Glutamatergic neuron (in vitro differentiated cells): Measurements from ENCODE around the gene MAPKBP1. TPM values are rescaled to one million over a fixed set of nuclear protein-coding genes. Genes with fewer than 3 reads are reported as not detected.

Source experiments
- DNase-seq: peaks from one replicate; pipeline ENCODE4 v3.0.0; 2022
- H3K27ac Mint-ChIP-seq: one replicate; pipeline ENCODE4 v1.8.0; 2020; ENCODE audit warnings: mild to moderate bottlenecking, mixed read lengths, inconsistent platforms; ENCODE audit not compliant: unreplicated experiment
- H3K27me3 Mint-ChIP-seq: one replicate; pipeline ENCODE4 v1.8.0; 2020; ENCODE audit warnings: mild to moderate bottlenecking, moderate library complexity, mixed read lengths, inconsistent platforms; ENCODE audit not compliant: unreplicated experiment
- H3K36me3 Mint-ChIP-seq: one replicate; pipeline ENCODE4 v1.8.0; 2020; ENCODE audit warnings: mild to moderate bottlenecking, mixed read lengths, inconsistent platforms; ENCODE audit not compliant: unreplicated experiment
- H3K4me1 Mint-ChIP-seq: one replicate; pipeline ENCODE4 v1.8.0; 2020; ENCODE audit warnings: mild to moderate bottlenecking, low read depth, mixed read lengths, inconsistent platforms; ENCODE audit not compliant: unreplicated experiment
- H3K4me3 Mint-ChIP-seq: one replicate; pipeline ENCODE4 v1.8.0; 2020; ENCODE audit warnings: mild to moderate bottlenecking, mixed read lengths, inconsistent platforms; ENCODE audit not compliant: unreplicated experiment
- H3K9me3 Mint-ChIP-seq: one replicate; pipeline ENCODE4 v1.8.0; 2020; ENCODE audit warnings: mild to moderate bottlenecking, moderate library complexity, mixed read lengths, inconsistent platforms; ENCODE audit not compliant: unreplicated experiment
- CTCF ChIP-seq: fragments of 200-600 bp; sonication (generic); IDR thresholded peaks from one replicate; pipeline ENCODE4 v1.5.0; 2021; ENCODE audit not compliant: partially characterized antibody, unreplicated experiment
- total RNA-seq: library from RNA; stranded (reverse); fragmentation: NEBNext Ultra II Directional; extraction: Animal tissue kit (Norgen Biotek cat#: 25700); gene quantifications from one replicate; pipeline ENCODE4 v1.2.1, GENCODE V29; 2021; ENCODE audit not compliant: unreplicated experiment

Gene MAPKBP1
- total RNA-seq, 1 donor from 2014 or later = 45.7 TPM

- H3K4me1 Mint-ChIP-seq = peaks cover 2% of the 10 kb centered on the region
- peaks cover 8% of the 10 kb centered on the region for H3K27me3 Mint-ChIP-seq
- H3K4me3 Mint-ChIP-seq = no peak overlapping the region
- no peak for DNase-seq
- H3K36me3 Mint-ChIP-seq = no peaks in the 10 kb centered on the region
- H3K9me3 Mint-ChIP-seq = peaks cover 7% of the 10 kb centered on the region
- H3K27ac Mint-ChIP-seq = no peak overlapping the region
- TF ChIP-seq CTCF = no peak
These were observed 48.2 kb downstream of the MAPKBP1 start for GRCh38 chr15:41822471-41822870.

- peaks cover 4% of the 10 kb centered on the region for H3K9me3 Mint-ChIP-seq
- no peak for DNase-seq
- peaks cover 8% of the 10 kb centered on the region for H3K27me3 Mint-ChIP-seq
- H3K27ac Mint-ChIP-seq = no peak overlapping the region
- no peak for TF ChIP-seq CTCF
- H3K4me1 Mint-ChIP-seq = peaks cover 2% of the 10 kb centered on the region
- no peaks in the 10 kb centered on the region for H3K36me3 Mint-ChIP-seq
- H3K4me3 Mint-ChIP-seq = no peak overlapping the region
These were observed 48.7 kb downstream of the MAPKBP1 start for GRCh38 chr15:41822957-41823356.

- no peak overlapping the region for H3K4me3 Mint-ChIP-seq
- no peak for TF ChIP-seq CTCF
These were observed 49.2 kb downstream of the MAPKBP1 start for GRCh38 chr15:41823502-41823901.

GRCh38 chr15:41824062-41824745 lies 49.9 kb downstream of the MAPKBP1 start:
- H3K9me3 Mint-ChIP-seq = peaks cover 6% of the 10 kb centered on the region
- no peak for TF ChIP-seq CTCF
- DNase-seq = no peak
- no peak overlapping the region for H3K4me3 Mint-ChIP-seq
- H3K27ac Mint-ChIP-seq = no peak overlapping the region
- peaks cover 8% of the 10 kb centered on the region for H3K4me1 Mint-ChIP-seq
- peaks cover 14% of the 10 kb centered on the region for H3K27me3 Mint-ChIP-seq
- peaks cover 8% of the 10 kb centered on the region for H3K36me3 Mint-ChIP-seq

More at GRCh38 chr15:41823502-41823901, 49.2 kb downstream of the MAPKBP1 start:
- no peak for DNase-seq
- Mint-ChIP-seq H3K27ac (no peak overlapping the region), H3K27me3 (peaks cover 11% of the 10 kb centered on the region), H3K4me1 (peaks cover 2% of the 10 kb centered on the region), H3K9me3 (peaks cover 4% of the 10 kb centered on the region), H3K36me3 (peaks cover 3% of the 10 kb centered on the region)

GRCh38 chr15:41825145-41825544 lies 50.9 kb downstream of the MAPKBP1 start:
- H3K27me3 Mint-ChIP-seq = peaks cover 16% of the 10 kb centered on the region
- H3K27ac Mint-ChIP-seq = no peak overlapping the region
- H3K4me1 Mint-ChIP-seq = peaks cover 8% of the 10 kb centered on the region
- DNase-seq = no peak
- H3K9me3 Mint-ChIP-seq = peaks cover 6% of the 10 kb centered on the region
- TF ChIP-seq CTCF = no peak
- no peak overlapping the region for H3K4me3 Mint-ChIP-seq
- H3K36me3 Mint-ChIP-seq = peaks cover 8% of the 10 kb centered on the region
